Effector memory CD8-positive, alpha-beta T cell (primary cell): ENCODE measurements around the gene CHSY1.

Experiments
- ATAC-seq: fragments of 150-1000 bp; cut with Tn5 transposase; replicated peaks from 2 replicates; pipeline ENCODE4 v1.10.0; 2021; ENCODE audit warnings: mild to moderate bottlenecking, moderate library complexity
- DNase-seq, 3 experiments: peaks; one replicate each; pipeline ENCODE4 v3.0.0; 2021
- H3K27ac Mint-ChIP-seq, 2 donors: one replicate each; pipeline ENCODE4 v1.8.0; 2022; ENCODE audit warnings: mild to moderate bottlenecking in 2 of 2, mixed read lengths in 2 of 2, moderate library complexity in 2 of 2
- H3K27me3 Mint-ChIP-seq, 2 donors: one replicate each; pipeline ENCODE4 v1.8.0; 2022; ENCODE audit warnings: mixed read lengths in 2 of 2
- H3K36me3 Mint-ChIP-seq: one replicate; pipeline ENCODE4 v1.8.0; 2022; ENCODE audit warnings: mild to moderate bottlenecking, moderate library complexity, mixed read lengths; ENCODE audit not compliant: insufficient read depth
- H3K4me1 Mint-ChIP-seq, 2 donors: one replicate each; pipeline ENCODE4 v1.8.0; 2022; ENCODE audit warnings: low read depth in 2 of 2, mixed read lengths in 2 of 2
- H3K4me3 Mint-ChIP-seq, 2 donors: one replicate each; pipeline ENCODE4 v1.8.0; 2022; ENCODE audit warnings: mild to moderate bottlenecking in 2 of 2, mixed read lengths in 2 of 2, moderate library complexity in 2 of 2
- H3K9me3 Mint-ChIP-seq, 2 donors: one replicate each; pipeline ENCODE4 v1.8.0; 2022; ENCODE audit warnings: mixed read lengths in 2 of 2

Gene CHSY1

DNA sequence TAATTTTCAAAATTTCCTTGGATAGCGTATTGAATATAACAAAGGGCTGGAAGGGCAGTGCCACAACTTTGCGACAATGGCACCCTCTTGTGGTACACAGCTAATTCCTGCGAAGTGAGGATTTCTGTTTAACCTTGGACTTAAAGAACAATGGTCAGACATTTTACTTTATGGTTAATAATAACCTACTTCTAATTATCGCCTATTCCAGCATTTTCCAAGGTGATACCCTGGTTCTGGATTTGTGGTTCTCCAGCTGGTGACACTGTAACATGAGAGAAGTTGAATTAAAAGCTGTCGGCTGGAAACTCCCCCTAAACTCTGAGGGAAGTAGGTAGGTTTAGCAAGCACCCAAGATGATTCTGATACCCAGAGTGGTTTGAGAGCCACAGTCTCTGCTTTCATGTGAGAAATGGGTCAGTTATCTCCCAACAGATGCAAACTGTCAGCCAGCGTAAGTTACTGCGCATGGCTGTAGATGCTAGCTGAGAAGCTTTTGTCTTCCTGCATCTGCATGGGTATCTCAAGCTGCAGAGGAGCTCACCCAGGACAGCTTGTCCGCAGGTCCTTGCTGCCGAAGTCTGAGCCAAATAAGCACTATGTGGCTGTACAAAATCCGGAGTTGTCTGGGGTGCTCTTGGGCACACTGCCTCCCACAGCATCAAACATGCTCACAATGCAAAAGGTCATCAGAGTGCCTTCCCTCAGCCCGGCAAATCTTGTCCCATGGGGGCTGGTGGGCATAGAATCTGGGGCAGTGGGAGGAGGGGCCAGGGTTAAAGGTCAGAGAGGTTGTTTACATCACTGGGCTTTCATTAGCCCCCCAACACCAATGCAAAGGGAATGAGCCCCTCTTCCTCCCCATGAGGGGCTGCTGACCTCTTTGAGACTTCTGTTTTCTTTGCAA, 6.6 kb upstream of the CHSY1 start:
- no peaks in the 10 kb centered on the region for H3K36me3 Mint-ChIP-seq
- H3K9me3 Mint-ChIP-seq = no peaks in the 10 kb centered on the region
- peaks cover 18 to 24% of the 10 kb centered on the region in 2 donors for H3K27me3 Mint-ChIP-seq
- ATAC-seq (peak; percentile 73), DNase-seq (peak; percentile 49 to 52 (median 49))
- H3K4me1 Mint-ChIP-seq = peaks cover 0 to 3% of the 10 kb centered on the region in 2 donors
- H3K27ac Mint-ChIP-seq = no peak overlapping the region
- H3K4me3 Mint-ChIP-seq = no peak overlapping the region

GRCh38 chr15:101256757-101257156, 4.9 kb upstream of the CHSY1 start:
- no peak for DNase-seq
- no peak overlapping the region for H3K27ac Mint-ChIP-seq
- no peak overlapping the region for H3K4me3 Mint-ChIP-seq
- ATAC-seq = no peak
- H3K9me3 Mint-ChIP-seq = no peaks in the 10 kb centered on the region
- H3K36me3 Mint-ChIP-seq = peaks cover 11% of the 10 kb centered on the region
- peaks cover 5 to 10% of the 10 kb centered on the region in 2 donors for H3K4me1 Mint-ChIP-seq
- peaks cover 12 to 19% of the 10 kb centered on the region in 2 donors for H3K27me3 Mint-ChIP-seq

- Mint-ChIP-seq H3K27ac (no peak overlapping the region), H3K4me3 (no peak overlapping the region), H3K4me1 (peaks cover 5 to 10% of the 10 kb centered on the region in 2 donors), H3K36me3 (peaks cover 17% of the 10 kb centered on the region), H3K27me3 (peaks cover 12 to 18% of the 10 kb centered on the region in 2 donors), H3K9me3 (no peaks in the 10 kb centered on the region)
- ATAC-seq = no peak
- DNase-seq = no peak
Observed at GRCh38 chr15:101255615-101256241, 3.9 kb upstream of the CHSY1 start.

GRCh38 chr15:101255051-101255395, 3.2 kb upstream of the CHSY1 start:
- no peak overlapping the region for H3K4me3 Mint-ChIP-seq
- peaks cover 20% of the 10 kb centered on the region for H3K36me3 Mint-ChIP-seq
- H3K4me1 Mint-ChIP-seq = peaks cover 12 to 15% of the 10 kb centered on the region in 2 donors

DNA sequence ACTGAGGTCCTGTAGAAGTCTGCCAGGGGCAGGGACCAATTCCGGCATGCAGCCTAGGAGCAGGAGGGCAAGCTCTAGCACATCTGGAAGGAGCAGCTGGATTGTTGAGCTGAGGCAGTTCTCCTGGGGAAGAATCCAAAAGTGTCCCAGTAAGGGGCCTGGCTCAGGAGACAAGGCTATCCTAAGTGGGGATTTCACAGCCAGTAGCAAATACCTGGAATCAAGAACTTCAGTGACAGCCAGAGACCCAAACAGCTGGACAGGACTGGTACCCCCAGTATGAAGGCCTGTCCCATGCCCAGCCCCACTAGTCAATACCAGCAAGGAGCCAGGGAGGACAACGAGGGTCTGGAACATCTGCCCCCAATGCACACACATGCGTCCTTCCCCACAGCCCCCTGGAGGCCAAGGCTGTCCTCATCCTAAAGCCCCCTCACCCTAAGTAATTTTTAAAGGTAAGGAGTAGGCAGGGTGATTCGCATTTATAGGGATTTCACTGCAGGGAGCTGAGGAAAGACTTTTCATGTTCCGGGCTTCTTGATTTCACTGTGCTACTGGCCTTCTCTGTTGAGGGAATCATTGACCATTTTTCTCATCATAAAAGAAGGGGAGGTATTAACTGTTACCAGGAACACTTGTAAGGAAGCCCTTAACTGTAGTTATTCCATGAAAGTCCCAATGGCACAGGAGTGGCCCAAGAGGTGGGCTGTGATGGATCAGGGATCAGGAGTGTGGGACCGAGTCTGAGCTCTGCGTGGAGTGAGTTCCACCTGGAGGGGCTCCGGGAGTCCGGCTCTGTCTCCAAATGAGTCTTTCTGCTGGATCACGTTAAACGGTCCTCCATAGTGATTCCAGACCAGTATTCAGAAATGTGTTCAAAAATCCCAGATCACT, 2.6 kb upstream of the CHSY1 start:
- DNase-seq (no peak), ATAC-seq (no peak)
- Mint-ChIP-seq H3K36me3 (peaks cover 20% of the 10 kb centered on the region), H3K9me3 (no peaks in the 10 kb centered on the region), H3K27me3 (peaks cover 0 to 4% of the 10 kb centered on the region in 2 donors), H3K4me3 (no peak overlapping the region), H3K27ac (no peak overlapping the region), H3K4me1 (peaks cover 16 to 17% of the 10 kb centered on the region in 2 donors)

More at GRCh38 chr15:101255051-101255395, 3.2 kb upstream of the CHSY1 start:
- H3K9me3 Mint-ChIP-seq = no peaks in the 10 kb centered on the region
- ATAC-seq (no peak), DNase-seq (no peak)
- H3K27me3 Mint-ChIP-seq = peaks cover 5 to 11% of the 10 kb centered on the region in 2 donors
- H3K27ac Mint-ChIP-seq = no peak overlapping the region

DNA sequence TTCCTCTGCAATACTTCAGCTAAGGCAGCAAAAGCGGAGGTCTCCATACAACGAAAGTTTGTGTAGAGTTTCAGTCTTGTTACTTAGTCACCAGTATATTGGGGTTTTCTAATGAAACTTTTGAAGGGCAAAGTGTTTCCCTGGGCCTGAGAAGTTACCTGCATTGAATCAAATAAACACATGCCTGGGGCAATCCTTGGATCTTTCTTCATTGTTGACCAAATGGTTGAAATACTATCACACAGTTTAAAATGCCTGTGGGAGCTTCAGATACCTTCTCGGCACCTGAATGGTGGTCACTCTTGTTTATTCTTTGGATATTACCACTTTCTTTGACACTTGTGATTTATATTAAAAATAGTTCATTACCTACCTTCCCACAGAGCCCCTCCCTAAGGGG, 988 bp upstream of the CHSY1 start:
- Mint-ChIP-seq H3K27ac (peak overlapping the region; percentile 90 to 95), H3K9me3 (no peaks in the 10 kb centered on the region), H3K4me3 (peak overlapping the region; percentile 95 to 96), H3K36me3 (peaks cover 24% of the 10 kb centered on the region), H3K4me1 (peaks cover 21 to 23% of the 10 kb centered on the region in 2 donors), H3K27me3 (no peaks in the 10 kb centered on the region)
- ATAC-seq = no peak
- no peak for DNase-seq

DNA sequence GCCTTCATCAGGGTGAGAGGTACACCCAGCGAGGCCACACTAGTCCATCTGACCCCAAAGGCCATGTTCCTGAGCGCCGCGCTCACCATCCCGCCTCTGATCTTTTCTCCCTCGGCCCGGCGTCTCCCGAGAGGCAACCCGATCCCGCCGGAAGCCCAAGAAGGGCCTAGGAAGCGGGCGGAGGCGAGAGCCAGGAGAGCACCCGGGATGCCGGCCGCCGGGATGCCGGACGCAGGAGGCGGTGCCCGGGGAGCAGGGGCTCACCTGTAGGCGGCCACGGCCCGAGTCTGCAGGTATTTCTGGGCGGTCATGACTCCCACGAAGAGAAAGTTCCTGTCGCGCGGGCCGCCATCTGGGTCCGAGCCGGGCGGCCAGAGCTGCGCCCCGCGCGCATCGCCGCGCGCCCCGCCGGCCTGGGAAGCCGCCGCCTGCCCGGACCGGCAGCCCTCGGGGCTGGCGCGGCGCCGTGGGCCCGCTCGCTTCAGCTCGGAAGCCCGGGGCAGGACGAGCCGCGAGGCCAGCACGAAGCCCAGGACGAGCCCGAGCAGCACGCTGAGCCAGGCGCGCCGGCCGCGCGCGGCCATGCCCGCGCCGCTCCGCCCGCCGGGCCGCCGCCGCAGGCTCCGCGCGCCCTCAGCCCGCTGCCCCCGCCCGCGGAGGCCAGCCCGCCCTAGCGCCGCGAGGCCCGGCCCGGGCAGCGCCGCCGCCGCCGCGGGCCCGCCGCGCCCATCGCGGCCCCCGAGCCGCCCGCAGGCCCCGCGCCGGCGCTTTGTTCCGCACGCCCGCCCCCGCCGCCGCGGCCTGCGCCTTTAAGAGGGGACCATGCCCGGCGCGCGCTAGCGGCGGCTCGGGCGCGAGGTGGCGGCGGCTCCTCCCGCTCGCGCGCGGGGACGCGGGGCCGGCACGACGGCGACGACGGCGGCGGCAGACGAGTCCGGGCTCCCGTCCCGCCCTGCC, 697 bp downstream of the CHSY1 start:
- H3K9me3 Mint-ChIP-seq = no peaks in the 10 kb centered on the region
- peaks cover 33 to 40% of the 10 kb centered on the region in 2 donors for H3K4me1 Mint-ChIP-seq
- DNase-seq (no peak), ATAC-seq (peak; percentile 72)
- H3K27me3 Mint-ChIP-seq = no peaks in the 10 kb centered on the region
- H3K27ac Mint-ChIP-seq = peak overlapping the region; percentile 90 to 95
- peak overlapping the region; percentile 95 to 96 for H3K4me3 Mint-ChIP-seq
- peaks cover 24% of the 10 kb centered on the region for H3K36me3 Mint-ChIP-seq

DNA sequence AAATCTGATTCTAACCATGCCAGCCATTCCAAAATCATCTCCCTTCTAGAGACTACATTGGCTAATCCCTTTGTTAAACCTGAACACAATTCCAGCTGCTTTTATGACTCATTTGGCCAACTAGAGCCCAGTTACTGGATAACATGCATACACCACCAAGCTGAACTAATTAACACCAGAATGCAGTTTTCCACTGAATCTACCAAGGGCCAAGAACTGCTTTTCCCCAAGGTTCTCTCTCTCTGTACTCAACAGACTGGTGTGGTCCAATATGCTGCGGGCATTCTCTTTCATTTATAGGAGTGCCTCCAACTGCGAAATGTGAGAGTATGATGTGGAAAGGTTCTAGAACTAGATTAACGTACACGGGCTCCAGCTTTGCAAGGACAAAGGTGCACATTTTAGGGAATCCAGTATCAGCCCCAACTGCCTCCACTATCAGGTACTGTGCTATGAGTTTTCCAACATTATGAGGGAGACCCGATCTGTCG, 1.5 kb downstream of the CHSY1 start:
- Mint-ChIP-seq H3K27me3 (no peaks in the 10 kb centered on the region), H3K9me3 (no peaks in the 10 kb centered on the region), H3K27ac (peak overlapping the region; percentile 1), H3K36me3 (peaks cover 24% of the 10 kb centered on the region), H3K4me1 (peaks cover 40 to 47% of the 10 kb centered on the region in 2 donors), H3K4me3 (peak overlapping the region; percentile 84 to 86)
- no peak for ATAC-seq
- DNase-seq = no peak

GRCh38 chr15:101248274-101248673, 3.6 kb downstream of the CHSY1 start:
- DNase-seq (no peak), ATAC-seq (no peak)
- Mint-ChIP-seq H3K4me1 (peaks cover 60 to 69% of the 10 kb centered on the region in 2 donors), H3K27ac (peak overlapping the region in 1 of 2 donors; percentile 30), H3K4me3 (peak overlapping the region in 1 of 2 donors; percentile 33), H3K9me3 (no peaks in the 10 kb centered on the region), H3K36me3 (peaks cover 29% of the 10 kb centered on the region), H3K27me3 (no peaks in the 10 kb centered on the region)

- H3K27me3 Mint-ChIP-seq = no peaks in the 10 kb centered on the region
- peaks cover 31% of the 10 kb centered on the region for H3K36me3 Mint-ChIP-seq
- no peaks in the 10 kb centered on the region for H3K9me3 Mint-ChIP-seq
- no peak for ATAC-seq
- peaks cover 67 to 70% of the 10 kb centered on the region in 2 donors for H3K4me1 Mint-ChIP-seq
- peak overlapping the region; percentile 15 to 84 for H3K4me3 Mint-ChIP-seq
- H3K27ac Mint-ChIP-seq = peak overlapping the region; percentile 30 to 50
- no peak for DNase-seq
Observed at GRCh38 chr15:101246824-101247745, 4.8 kb downstream of the CHSY1 start.

DNA sequence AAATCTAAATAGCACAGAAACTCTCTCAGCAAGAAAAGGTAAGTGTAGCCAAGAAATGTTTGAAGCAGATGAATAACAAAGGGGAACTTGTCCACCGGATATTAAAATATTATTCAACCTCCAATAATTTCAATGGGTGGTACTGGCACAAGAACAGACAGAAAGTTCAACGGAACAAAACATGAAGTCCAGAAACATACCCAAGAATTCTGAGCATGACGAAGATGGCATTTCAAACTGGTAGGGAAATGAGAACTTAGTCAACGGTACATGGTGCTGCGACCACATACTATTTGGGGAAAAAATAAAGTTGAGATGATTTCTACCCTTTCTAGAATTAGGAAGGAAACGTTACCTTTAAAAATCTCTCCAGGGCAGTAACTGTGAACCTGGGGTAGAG, 5.5 kb downstream of the CHSY1 start:
- Mint-ChIP-seq H3K4me1 (peaks cover 69 to 76% of the 10 kb centered on the region in 2 donors), H3K27me3 (no peaks in the 10 kb centered on the region), H3K27ac (peak overlapping the region in 1 of 2 donors; percentile 50), H3K9me3 (no peaks in the 10 kb centered on the region), H3K36me3 (peaks cover 26% of the 10 kb centered on the region), H3K4me3 (peak overlapping the region; percentile 77 to 84)
- no peak for DNase-seq
- ATAC-seq = no peak
